IMR-90 (cell line): Measurements from ENCODE around the gene LAMA3.

Experiments
- POLR2A ChIP-seq: IDR thresholded peaks from 2 replicates; pipeline ENCODE4 v1.6.1; 2012; ENCODE audit warnings: mild to moderate bottlenecking, low read depth, low read length
- RFX5 ChIP-seq: IDR thresholded peaks from 2 replicates; pipeline ENCODE4 v1.8.0; 2012; ENCODE audit warnings: low read depth, mild to moderate bottlenecking, low read length, moderate library complexity
- TF ChIP-seq, protein P1 (sequence below): conservative IDR thresholded peaks from 2 replicates; pipeline ENCODE4 v1.5.1; 2012; ENCODE audit warnings: mild to moderate bottlenecking, low read depth, low read length, improper control_type of control experiment

DNA sequence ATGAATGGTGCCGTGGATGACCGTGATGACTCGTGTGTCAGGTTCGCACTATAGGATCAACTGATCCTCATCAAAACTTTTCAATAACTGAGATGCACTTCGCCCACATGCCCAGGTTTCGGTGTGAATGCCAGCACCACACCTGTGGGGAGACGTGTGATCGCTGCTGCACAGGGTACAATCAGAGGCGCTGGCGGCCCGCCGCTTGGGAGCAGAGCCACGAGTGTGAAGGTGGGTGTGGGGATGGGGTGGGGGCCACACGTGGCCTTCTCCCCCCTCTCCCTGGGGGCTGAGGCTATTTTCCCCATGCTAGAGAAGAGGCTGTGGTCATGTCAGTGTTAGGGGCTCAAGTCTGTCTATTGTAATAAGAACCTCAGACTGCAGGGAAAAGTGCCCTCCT, 69.0 kb downstream of the LAMA3 start:
- TF ChIP-seq POLR2A (no peak), RFX5 (no peak)
- TF ChIP-seq, protein P1, sequence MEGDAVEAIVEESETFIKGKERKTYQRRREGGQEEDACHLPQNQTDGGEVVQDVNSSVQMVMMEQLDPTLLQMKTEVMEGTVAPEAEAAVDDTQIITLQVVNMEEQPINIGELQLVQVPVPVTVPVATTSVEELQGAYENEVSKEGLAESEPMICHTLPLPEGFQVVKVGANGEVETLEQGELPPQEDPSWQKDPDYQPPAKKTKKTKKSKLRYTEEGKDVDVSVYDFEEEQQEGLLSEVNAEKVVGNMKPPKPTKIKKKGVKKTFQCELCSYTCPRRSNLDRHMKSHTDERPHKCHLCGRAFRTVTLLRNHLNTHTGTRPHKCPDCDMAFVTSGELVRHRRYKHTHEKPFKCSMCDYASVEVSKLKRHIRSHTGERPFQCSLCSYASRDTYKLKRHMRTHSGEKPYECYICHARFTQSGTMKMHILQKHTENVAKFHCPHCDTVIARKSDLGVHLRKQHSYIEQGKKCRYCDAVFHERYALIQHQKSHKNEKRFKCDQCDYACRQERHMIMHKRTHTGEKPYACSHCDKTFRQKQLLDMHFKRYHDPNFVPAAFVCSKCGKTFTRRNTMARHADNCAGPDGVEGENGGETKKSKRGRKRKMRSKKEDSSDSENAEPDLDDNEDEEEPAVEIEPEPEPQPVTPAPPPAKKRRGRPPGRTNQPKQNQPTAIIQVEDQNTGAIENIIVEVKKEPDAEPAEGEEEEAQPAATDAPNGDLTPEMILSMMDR, result no peak
